ENCODE data around the gene PAQR4.

Gene PAQR4

DNA sequence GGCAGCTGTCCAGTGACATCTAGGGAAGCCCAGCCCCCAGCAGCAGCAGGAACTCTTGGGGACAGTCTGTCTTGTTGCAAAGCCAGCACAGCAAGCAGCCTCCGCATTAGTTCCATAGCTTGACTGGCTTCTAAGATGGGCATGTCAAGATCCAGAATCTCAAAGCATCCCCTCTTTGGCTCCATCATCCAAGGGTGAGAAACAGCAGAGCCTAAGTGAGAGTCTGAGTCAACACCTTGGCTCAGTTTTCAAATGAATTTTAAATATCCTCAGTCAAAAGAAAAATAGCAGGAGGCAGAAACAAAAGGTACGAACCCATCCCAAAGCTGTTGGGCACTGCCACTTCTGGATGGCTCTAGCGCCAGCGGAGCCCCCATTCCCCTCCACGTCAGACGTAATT is 45.8 kb downstream of the PAQR4 start:
- Histone ChIP-seq H3K27me3 (ENCODE audit: insufficient read depth, low read depth, severe bottlenecking) (no peaks in the 10 kb centered on the region), H3K9me3 (ENCODE audit: severe bottlenecking) (no peaks in the 10 kb centered on the region), H3K4me3 (ENCODE audit: low read depth, low read length) (no peak overlapping the region), H3K36me3 (no peaks in the 10 kb centered on the region), H3K27ac (no peak overlapping the region)
- no peak for DNase-seq
- TF ChIP-seq, protein P1, sequence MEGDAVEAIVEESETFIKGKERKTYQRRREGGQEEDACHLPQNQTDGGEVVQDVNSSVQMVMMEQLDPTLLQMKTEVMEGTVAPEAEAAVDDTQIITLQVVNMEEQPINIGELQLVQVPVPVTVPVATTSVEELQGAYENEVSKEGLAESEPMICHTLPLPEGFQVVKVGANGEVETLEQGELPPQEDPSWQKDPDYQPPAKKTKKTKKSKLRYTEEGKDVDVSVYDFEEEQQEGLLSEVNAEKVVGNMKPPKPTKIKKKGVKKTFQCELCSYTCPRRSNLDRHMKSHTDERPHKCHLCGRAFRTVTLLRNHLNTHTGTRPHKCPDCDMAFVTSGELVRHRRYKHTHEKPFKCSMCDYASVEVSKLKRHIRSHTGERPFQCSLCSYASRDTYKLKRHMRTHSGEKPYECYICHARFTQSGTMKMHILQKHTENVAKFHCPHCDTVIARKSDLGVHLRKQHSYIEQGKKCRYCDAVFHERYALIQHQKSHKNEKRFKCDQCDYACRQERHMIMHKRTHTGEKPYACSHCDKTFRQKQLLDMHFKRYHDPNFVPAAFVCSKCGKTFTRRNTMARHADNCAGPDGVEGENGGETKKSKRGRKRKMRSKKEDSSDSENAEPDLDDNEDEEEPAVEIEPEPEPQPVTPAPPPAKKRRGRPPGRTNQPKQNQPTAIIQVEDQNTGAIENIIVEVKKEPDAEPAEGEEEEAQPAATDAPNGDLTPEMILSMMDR (IDR thresholded peaks at IDR 0.05; ENCODE audit: low read depth, low read length): no peak

DNA sequence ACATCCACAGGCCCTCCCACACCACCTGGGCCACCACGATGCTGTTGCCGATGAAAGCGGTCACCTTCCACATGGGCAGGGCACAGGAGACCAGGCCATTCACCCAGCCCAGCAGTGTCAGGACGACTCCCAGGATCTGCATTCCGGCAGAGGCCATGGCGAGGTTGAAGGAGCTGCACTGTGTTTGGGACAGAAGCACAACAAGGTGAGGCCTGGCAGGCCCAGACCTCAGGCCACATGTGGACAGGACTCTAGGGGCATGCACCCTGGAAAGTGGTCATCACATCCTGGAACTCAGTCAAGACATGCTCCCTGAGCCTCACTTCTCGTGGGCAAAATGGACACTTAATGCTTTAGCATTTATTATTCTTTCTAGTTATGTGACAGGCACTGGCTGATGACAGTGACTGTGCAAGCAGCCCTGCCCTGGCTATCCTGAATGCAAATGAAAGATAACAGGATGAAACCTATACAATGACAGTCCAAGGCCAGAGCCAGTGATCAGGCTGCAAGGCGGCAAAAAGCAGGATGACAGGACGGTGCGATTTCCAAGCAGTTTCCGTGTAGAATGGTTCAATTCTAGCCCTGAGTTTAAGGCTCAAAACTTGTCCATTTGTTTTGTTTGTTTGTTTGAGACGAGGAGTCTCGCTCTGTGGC is 46.8 kb downstream of the PAQR4 start:
- no peaks in the 10 kb centered on the region for H3K36me3 ChIP-seq
- H3K27me3 ChIP-seq (ENCODE audit: insufficient read depth, low read depth, severe bottlenecking): no peaks in the 10 kb centered on the region
- no peak for DNase-seq
- H3K9me3 ChIP-seq (ENCODE audit: severe bottlenecking): no peaks in the 10 kb centered on the region
- TF ChIP-seq, protein P1 (IDR thresholded peaks at IDR 0.05; ENCODE audit: low read depth, low read length): no peak
- no peak overlapping the region for H3K27ac ChIP-seq
- H3K4me3 ChIP-seq (ENCODE audit: low read depth, low read length): no peak overlapping the region

DNA sequence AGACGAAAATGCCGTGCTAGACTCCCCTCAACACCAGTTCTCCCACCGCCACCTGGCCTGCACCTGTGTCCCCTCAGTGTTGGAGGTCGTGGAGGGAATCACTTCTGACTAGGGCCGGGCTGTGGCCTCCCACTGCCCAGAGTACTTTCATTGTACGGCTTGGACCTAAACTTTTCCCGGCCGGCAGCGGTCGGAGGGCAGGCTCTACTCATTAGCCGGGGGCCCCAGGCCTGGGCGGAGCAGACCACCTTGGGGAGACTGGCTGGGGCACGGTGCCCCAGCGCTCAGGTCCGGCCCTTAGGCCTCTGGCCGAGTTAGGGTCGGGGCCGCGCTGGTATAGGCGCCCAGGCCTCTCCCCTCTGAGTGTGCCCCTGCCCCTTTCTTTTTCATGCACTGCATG is 48.2 kb downstream of the PAQR4 start:
- Histone ChIP-seq H3K27ac (no peak overlapping the region), H3K9me3 (ENCODE audit: severe bottlenecking) (no peaks in the 10 kb centered on the region), H3K4me3 (ENCODE audit: low read depth, low read length) (no peak overlapping the region), H3K27me3 (ENCODE audit: insufficient read depth, low read depth, severe bottlenecking) (no peaks in the 10 kb centered on the region), H3K36me3 (peaks cover 4% of the 10 kb centered on the region; the same call in 1 of the 2 replicates)
- no peak for DNase-seq
- TF ChIP-seq, protein P1 (IDR thresholded peaks at IDR 0.05; ENCODE audit: low read depth, low read length): no peak

DNA sequence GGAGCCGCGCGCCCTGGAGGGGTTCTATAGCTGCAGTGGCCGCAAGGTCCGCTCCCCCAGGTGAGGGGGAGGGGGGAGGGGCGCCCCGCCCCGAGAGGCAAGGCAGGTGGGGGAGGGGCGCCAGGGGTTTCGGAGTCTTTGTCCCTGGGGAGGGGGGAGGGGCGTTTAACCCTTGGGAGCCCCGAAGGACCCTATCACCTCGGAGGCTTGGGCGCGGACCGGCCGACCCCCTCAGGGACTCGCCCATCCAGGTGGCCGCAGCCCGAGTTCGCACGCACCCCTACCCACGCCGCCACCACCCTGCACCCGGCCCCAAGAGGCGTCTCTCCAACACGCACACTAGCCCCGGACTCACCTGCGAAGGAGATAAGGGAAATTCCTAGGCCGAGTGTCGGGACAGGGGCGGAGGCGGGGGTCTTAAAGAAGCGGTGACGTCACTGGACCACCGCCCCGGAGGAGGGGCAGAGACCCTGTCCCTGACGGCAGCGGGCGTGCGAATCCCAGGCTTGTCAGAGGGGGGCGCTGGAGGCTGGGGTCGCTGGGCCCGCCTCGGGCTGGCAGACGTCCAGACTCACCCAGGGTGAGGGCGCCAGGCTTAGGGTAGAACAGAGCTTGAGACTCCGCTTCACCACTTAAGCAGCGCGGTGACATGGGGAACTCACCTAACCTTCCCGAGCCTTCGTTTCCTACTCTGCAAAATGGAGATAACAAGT is 48.8 kb downstream of the PAQR4 start, which contains the start of gene CLDN6:
CLDN6 (minus strand) TSS at position 390 of the 713 bp plus-strand sequence. CDS start 2,162 bp downstream, outside the sequence.
- Histone ChIP-seq H3K36me3 (peaks cover 8% of the 10 kb centered on the region), H3K9me3 (ENCODE audit: severe bottlenecking) (no peaks in the 10 kb centered on the region), H3K4me3 (ENCODE audit: low read depth, low read length) (no peak within 1 kb of the TSS), H3K27me3 (ENCODE audit: insufficient read depth, low read depth, severe bottlenecking) (no peaks in the 10 kb centered on the region), H3K27ac (no peak within 1 kb of the TSS)
- TF ChIP-seq, protein P1 (IDR thresholded peaks at IDR 0.05; ENCODE audit: low read depth, low read length): peak; percentile 37; the same call in 1 of the 2 replicates
- no peak for DNase-seq

DNA sequence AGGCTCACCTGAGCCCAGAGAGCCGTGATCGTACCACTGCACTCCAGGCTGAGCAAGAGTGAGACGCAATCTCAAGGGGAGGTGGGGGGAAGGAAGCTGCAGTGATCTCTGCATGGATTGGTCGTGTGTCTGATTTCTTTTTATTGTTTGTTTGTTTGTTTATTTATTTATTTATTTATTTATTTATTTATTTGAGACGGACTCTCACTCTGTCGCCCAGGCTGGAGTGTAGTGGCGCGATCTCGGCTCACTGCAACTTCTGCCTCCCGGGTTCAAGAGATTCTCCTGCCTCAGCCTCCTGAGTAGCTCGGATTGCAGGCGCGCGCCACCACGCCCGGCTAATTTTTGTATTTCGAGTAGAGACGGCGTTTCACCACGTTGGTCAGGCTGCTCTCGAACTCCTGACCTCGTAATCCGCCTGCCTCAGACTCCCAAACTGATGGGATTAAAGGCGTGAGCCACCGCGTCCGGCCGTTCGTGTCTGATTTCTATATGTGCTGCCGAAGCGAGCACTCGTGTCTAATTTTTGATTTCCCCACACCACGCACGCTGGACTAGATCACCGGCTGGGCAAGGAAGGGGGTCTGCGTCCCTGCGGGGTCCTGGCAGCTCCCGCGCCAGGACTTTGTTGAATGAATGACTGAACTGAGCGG is 50.6 kb downstream of the PAQR4 start:
- TF ChIP-seq, protein P1 (IDR thresholded peaks at IDR 0.05; ENCODE audit: low read depth, low read length): no peak
- peaks cover 8% of the 10 kb centered on the region for H3K36me3 ChIP-seq
- H3K4me3 ChIP-seq (ENCODE audit: low read depth, low read length): peak overlapping the region; percentile 57
- no peak for DNase-seq
- H3K27ac ChIP-seq: peak overlapping the region; percentile 65
- H3K9me3 ChIP-seq (ENCODE audit: severe bottlenecking): no peaks in the 10 kb centered on the region
- H3K27me3 ChIP-seq (ENCODE audit: insufficient read depth, low read depth, severe bottlenecking): no peaks in the 10 kb centered on the region
